ENCODE results near the gene ZNF300. TPM values are rescaled to one million over a fixed set of nuclear protein-coding genes. Genes with fewer than 3 reads are reported as not detected.

ZNF300 gene
- 10 to 100 TPM in 1 of 2 donors, 1 to 10 TPM in 1; 9.5 to 12.1 TPM for total RNA-seq
- 27.2 TPM for polyA plus RNA-seq (2013, experiment 1 of 2)
- 24.8 TPM for polyA plus RNA-seq (2013, experiment 2 of 2)
- long read RNA-seq, experiment 1, partial matches to known transcripts, result 0 of 3 reads
- long read RNA-seq, experiment 1, other reads (novel, unspliced or antisense), result 3 of 3 reads
- long read RNA-seq, experiment 2, full-length matches to known transcripts, result 12 of 19 reads
- long read RNA-seq, experiment 2, partial matches to known transcripts, result 2 of 19 reads
- long read RNA-seq, experiment 2, other reads (novel, unspliced or antisense), result 5 of 19 reads
- long read RNA-seq, experiment 3, full-length matches to known transcripts, result 35 of 40 reads
- long read RNA-seq, experiment 3, partial matches to known transcripts, result 4 of 40 reads
- long read RNA-seq, experiment 3, other reads (novel, unspliced or antisense), result 1 of 40 reads
- long read RNA-seq, experiment 4, result 0 reads

DNA sequence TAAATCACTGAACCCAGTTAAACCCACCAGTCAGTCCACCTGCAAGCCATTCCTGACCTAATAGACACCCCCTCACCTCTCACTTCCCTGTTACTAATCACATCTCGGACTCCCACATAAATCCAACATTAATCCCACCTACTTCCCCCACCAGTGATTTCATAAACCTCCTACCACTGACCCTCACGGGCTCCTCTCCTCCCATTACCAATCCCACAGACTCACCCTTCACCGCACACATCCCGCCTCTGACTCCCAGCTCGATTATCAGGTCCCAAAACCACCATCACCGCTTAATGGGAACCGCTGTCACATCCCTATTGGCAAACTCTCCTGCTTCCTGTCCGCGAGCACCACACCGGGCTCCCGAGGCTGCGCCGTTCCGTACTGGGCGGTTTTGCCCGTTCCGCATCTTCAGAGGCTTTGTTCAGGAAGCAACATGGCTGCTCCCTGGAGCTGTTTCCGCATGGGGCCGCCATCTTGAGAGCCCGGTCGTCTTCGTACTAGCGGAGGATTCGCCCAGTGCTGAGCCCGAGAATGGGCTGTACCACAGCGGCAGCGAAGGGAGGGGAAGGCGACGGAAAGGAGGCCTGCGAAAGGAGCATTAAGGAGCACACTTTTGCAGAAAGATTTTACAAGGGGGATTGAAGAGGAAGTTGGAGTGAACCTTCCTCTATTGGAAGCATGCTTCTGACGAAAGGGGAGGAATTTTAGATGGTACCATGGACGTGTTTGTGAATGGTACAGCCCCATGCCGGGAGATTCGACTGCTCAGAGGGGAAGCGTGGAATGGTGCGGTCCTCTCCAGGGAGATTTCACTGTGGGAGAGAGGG is at the start of gene ZNF300:
TSS of gene ZNF300 (minus strand) at position 502 of the 833 bp plus-strand sequence. CDS start 1,825 bp downstream, outside the sequence.
- H3K36me3 Mint-ChIP-seq (ENCODE audit: low read depth), result peaks cover 44% of the 10 kb centered on the region
- H3K27me3 Mint-ChIP-seq (ENCODE audit: insufficient read depth), result no peaks in the 10 kb centered on the region
- Histone ChIP-seq H3K27ac (ENCODE audit: low read depth, low read length) (peak within 1 kb of the TSS; percentile 100), H3K4me3 (ENCODE audit: low read length) (peak within 1 kb of the TSS; percentile 97), H3K36me3 (ENCODE audit: control insufficient read depth, insufficient read depth, low read length) (peaks cover 41% of the 10 kb centered on the region), H3K4me1 (ENCODE audit: control insufficient read depth, insufficient read depth, low read length) (no peaks in the 10 kb centered on the region), H3K27me3 (ENCODE audit: control insufficient read depth, insufficient read depth, low read length, poor library complexity, severe bottlenecking) (no peaks in the 10 kb centered on the region), H3K9me3 (ENCODE audit: control insufficient read depth, low read length) (peaks cover 82% of the 10 kb centered on the region), H3K9ac (ENCODE audit: extremely low read depth, low read length, poor library complexity, severe bottlenecking) (peak within 1 kb of the TSS; percentile 99)
- H3K4me1 Mint-ChIP-seq, result peaks cover 4% of the 10 kb centered on the region
- peak within 1 kb of the TSS; percentile 100 for H3K27ac Mint-ChIP-seq
- H3K4me3 Mint-ChIP-seq, result peak within 1 kb of the TSS; percentile 84
- DNase-seq, result peak; percentile 96
- H3K9me3 Mint-ChIP-seq, result peaks cover 75% of the 10 kb centered on the region
- TF ChIP-seq, protein P1, sequence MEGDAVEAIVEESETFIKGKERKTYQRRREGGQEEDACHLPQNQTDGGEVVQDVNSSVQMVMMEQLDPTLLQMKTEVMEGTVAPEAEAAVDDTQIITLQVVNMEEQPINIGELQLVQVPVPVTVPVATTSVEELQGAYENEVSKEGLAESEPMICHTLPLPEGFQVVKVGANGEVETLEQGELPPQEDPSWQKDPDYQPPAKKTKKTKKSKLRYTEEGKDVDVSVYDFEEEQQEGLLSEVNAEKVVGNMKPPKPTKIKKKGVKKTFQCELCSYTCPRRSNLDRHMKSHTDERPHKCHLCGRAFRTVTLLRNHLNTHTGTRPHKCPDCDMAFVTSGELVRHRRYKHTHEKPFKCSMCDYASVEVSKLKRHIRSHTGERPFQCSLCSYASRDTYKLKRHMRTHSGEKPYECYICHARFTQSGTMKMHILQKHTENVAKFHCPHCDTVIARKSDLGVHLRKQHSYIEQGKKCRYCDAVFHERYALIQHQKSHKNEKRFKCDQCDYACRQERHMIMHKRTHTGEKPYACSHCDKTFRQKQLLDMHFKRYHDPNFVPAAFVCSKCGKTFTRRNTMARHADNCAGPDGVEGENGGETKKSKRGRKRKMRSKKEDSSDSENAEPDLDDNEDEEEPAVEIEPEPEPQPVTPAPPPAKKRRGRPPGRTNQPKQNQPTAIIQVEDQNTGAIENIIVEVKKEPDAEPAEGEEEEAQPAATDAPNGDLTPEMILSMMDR (conservative IDR thresholded peaks at IDR 0.05), result no peak
- 7 to 21% methylated on average over 36 of the region's 36 CpGs for WGBS, 2 experiments (ENCODE audit: insufficient coverage in 1 of 2, insufficient read length in 1 of 2)

DNA sequence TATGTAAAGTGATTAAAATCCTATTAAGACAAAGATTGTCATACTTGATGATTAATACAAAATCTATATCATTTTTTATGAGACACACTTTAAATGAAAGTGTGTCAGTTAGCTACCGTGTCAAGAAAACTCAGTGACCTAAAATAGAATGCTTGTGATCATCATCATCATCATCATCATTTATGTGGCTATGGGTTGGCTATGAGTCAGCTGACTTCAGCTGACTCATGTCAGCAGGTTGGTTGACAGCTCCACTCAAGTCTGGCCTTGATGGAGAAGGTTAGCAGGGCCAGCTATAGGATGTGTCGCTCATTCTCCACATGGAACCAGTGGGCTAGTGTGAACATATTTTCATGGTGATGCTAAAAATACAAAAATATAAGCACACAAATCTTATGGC is 43.8 kb upstream of the ZNF300 start:
- Histone ChIP-seq H3K9me3 (ENCODE audit: control insufficient read depth, low read length) (peaks cover 84% of the 10 kb centered on the region), H3K4me3 (ENCODE audit: low read length) (no peak overlapping the region), H3K9ac (ENCODE audit: extremely low read depth, low read length, poor library complexity, severe bottlenecking) (no peak overlapping the region), H3K27me3 (ENCODE audit: control insufficient read depth, insufficient read depth, low read length, poor library complexity, severe bottlenecking) (no peaks in the 10 kb centered on the region), H3K27ac (ENCODE audit: low read depth, low read length) (no peak overlapping the region), H3K36me3 (ENCODE audit: control insufficient read depth, insufficient read depth, low read length) (no peaks in the 10 kb centered on the region), H3K4me1 (ENCODE audit: control insufficient read depth, insufficient read depth, low read length) (no peaks in the 10 kb centered on the region)
- TF ChIP-seq, protein P1 (conservative IDR thresholded peaks at IDR 0.05), result no peak
- H3K27me3 Mint-ChIP-seq (ENCODE audit: insufficient read depth), result peaks cover 3% of the 10 kb centered on the region
- 53 to 79% methylated on average over 2 of the region's 2 CpGs for WGBS, 2 experiments (ENCODE audit: insufficient coverage in 1 of 2, insufficient read length in 1 of 2)
- H3K4me3 Mint-ChIP-seq, result no peak overlapping the region
- H3K9me3 Mint-ChIP-seq, result peaks cover 93% of the 10 kb centered on the region
- H3K27ac Mint-ChIP-seq, result no peak overlapping the region
- H3K36me3 Mint-ChIP-seq (ENCODE audit: low read depth), result no peaks in the 10 kb centered on the region
- no peak for DNase-seq
- no peaks in the 10 kb centered on the region for H3K4me1 Mint-ChIP-seq

DNA sequence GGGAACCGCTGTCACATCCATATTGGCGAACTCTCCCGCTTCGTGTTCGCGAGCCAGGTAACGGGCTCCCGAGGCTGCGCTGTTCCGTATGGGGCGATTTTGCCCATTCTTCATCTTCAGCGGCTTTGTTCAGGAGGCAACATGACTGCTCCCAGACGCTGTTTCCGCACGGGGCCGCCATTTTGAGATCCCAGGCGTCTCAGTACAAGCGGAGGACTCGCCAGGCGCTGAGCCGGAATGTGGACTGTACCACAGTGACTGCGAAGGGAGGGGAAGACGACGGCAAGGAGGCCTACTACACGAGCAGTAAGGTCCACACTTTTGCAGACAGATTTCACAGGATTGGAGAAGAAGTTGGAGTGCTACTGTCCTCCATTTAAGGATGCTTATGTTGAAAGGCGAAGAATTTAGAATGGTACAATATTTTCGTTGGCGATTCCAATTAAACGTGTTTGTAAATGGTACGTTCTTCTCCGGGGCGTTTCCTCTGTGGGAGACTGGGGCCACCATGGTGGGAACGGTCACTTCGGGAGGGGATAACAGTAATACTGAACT is 41.6 kb upstream of the ZNF300 start:
- Histone ChIP-seq H3K27me3 (ENCODE audit: control insufficient read depth, insufficient read depth, low read length, poor library complexity, severe bottlenecking) (no peaks in the 10 kb centered on the region), H3K4me1 (ENCODE audit: control insufficient read depth, insufficient read depth, low read length) (no peaks in the 10 kb centered on the region), H3K36me3 (ENCODE audit: control insufficient read depth, insufficient read depth, low read length) (no peaks in the 10 kb centered on the region), H3K27ac (ENCODE audit: low read depth, low read length) (no peak overlapping the region), H3K9me3 (ENCODE audit: control insufficient read depth, low read length) (peaks cover 72% of the 10 kb centered on the region), H3K9ac (ENCODE audit: extremely low read depth, low read length, poor library complexity, severe bottlenecking) (no peak overlapping the region), H3K4me3 (ENCODE audit: low read length) (no peak overlapping the region)
- no peak for DNase-seq
- H3K36me3 Mint-ChIP-seq (ENCODE audit: low read depth), result no peaks in the 10 kb centered on the region
- no peak overlapping the region for H3K4me3 Mint-ChIP-seq
- H3K9me3 Mint-ChIP-seq, result peaks cover 84% of the 10 kb centered on the region
- TF ChIP-seq, protein P1 (conservative IDR thresholded peaks at IDR 0.05), result no peak
- peaks cover 3% of the 10 kb centered on the region for H3K27me3 Mint-ChIP-seq (ENCODE audit: insufficient read depth)
- WGBS, 2 experiments (ENCODE audit: insufficient coverage in 1 of 2, insufficient read length in 1 of 2), result 89 to 90% methylated on average over 26 to 34 of the region's 34 CpGs
- no peaks in the 10 kb centered on the region for H3K4me1 Mint-ChIP-seq
- no peak overlapping the region for H3K27ac Mint-ChIP-seq
